HG02642 (cell line): ENCODE results near the gene ENTHD1.

Experiments
- ATAC-seq: cut with Tn5 transposase; IDR thresholded peaks from one replicate; pipeline ENCODE4 v1.9.1; 2021; ENCODE audit warnings: mild to moderate bottlenecking; ENCODE audit not compliant: unreplicated experiment, poor library complexity

Gene ENTHD1

GRCh38 chr22:39719559-39720450 lies 173.8 kb downstream of the ENTHD1 start:
- ATAC-seq = no peak

DNA sequence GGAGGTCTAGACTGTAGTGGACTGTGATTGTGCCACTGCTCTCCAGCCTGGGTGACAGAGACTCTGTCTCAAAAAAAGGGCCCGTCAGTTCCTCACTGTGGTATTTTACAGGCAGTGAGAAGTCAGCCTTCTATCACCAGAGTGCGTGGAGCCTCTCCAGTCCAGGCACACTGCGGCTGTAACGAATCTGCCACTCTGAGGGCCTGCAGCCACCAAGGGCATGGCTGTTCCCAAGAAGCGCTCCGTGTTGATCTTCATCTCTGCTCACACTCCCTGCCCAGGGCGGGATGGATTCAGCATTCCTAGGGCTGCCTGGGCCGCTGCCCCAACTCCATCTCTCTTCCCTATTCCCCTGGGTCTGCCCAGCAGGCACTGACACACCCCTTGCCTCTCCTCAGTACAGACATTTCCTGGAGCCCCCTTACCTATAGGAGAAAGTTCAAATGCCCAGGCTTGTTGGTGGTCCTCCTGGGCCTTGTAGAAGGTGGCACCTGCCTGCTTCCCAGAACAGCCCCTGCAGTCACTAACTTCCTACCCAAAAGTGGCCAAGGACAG lies 174.6 kb downstream of the ENTHD1 start:
- ATAC-seq = no peak

DNA sequence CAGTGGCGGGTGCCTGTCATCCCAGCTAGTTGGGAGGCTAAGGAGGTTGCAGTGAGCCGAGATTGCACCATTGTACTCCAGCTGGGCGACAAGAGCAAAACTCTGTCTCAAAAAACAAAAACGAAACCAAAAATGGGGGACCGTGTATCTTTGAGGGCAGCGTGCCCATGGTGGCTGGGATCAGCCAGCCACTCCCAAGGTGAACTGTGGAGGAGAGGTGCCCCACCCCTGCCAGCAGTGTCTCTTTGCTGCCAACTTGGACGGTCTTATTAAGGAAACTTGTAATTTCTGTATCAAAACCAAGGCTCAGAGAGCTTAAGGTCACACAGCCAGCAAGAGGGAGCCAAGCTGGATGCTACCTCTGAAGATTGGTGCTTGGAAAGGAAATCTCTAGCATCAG lies 175.4 kb downstream of the ENTHD1 start:
- ATAC-seq = no peak

- no peak for ATAC-seq
Measured at GRCh38 chr22:39717099-39717498, 176.5 kb downstream of the ENTHD1 start.

DNA sequence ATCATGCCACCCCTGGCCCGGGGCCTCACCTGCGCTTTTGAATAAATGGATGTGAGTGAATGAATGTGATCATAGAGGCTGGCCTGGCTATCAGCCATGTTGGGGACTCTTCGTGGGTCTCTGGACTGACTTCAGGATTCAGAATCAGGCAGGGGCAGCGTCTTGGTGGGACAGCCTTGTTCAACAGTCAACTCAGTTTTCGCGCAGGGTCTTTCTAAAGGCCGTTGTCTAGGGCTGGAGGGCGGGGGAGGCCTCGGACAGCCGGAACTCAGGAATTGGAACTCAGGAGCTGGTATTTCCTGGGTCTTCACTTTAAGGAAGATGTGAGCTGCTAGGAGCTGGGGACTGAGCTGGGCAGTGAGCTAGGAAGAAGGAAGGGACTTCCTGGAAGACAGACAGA lies 177.0 kb downstream of the ENTHD1 start:
- ATAC-seq = no peak

DNA sequence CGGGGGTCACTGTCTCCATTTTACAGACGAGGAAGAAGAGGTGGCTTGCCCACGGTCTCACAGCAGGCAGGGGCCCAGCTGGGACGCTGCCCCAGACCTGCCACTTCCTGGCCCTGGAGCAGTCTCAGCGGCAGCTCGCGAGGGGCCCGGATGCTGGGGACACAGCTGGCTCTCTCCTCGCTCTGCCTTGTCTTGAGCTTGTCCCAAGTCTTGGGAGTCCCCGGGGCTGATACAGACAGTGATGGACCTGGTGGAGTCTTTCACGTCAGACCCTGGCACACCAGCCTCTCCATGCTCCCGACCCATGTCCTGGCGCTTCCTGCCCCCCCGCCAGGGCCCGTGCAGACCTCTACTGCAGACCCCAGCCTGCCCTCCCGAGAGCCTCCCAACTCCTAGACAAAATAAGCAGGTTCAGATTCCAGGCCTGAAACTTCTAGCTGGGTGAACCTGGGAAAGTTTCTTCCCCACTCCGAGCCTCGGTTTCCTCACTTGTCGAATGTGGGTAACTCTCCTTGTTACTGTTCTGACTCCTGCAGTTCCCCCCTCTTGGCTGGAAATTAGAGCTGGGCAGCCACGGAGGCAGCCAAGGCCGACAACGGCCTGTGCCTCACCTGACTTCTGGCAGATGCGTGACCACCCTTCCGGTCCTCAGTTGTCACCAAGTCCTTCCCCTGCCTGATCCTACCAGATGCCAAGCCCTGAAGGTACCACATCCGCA lies 177.6 kb downstream of the ENTHD1 start:
- ATAC-seq = no peak

GRCh38 chr22:39714321-39714720 lies 179.2 kb downstream of the ENTHD1 start:
- no peak for ATAC-seq

- ATAC-seq = no peak
Measured at GRCh38 chr22:39713799-39714290, 179.7 kb downstream of the ENTHD1 start.

GRCh38 chr22:39712751-39713525 lies 180.6 kb downstream of the ENTHD1 start:
- ATAC-seq = no peak

- no peak for ATAC-seq
Measured at GRCh38 chr22:39712081-39712480, 181.5 kb downstream of the ENTHD1 start.

DNA sequence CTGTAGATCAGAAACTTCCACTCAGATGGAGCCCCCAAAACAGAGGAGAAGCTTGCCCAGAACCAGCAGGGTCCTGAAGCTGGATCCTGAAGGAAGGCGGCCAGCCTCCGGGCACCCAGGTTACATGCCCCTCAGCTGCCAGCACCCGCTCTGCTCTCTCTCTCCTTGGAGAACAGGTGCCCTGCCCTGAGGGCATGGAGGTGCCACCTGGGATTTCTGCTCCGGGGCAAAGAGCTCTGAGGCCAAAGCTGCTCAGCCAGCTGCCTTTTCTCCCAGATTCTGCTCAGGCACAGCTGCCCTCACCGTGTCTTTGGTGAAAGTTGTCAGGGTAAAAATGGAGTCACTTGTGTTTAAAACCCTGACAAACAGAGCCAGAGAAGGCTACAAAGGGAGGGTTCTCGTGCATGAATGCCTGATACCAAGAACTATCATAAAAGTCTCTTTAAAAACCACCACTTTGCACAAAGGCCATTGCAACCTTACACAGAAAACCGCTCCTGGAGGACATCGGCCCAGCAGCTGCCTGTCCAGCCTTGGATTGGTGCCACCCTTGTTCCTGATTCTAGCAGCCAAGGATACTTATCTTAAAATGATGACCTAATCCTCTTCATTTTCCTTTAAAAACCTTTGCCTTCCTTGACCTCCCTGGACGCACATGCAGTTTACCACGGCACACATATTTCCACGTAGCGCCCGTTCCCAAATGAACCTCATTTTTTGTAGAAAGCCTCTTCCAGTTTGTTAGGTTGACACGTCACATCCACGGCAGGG lies 183.0 kb downstream of the ENTHD1 start:
- ATAC-seq = no peak

GRCh38 chr22:39707816-39708215 lies 185.7 kb downstream of the ENTHD1 start:
- no peak for ATAC-seq

GRCh38 chr22:39707351-39707750 lies 186.2 kb downstream of the ENTHD1 start:
- no peak for ATAC-seq

- ATAC-seq = no peak
Measured at GRCh38 chr22:39706376-39707140, 187.0 kb downstream of the ENTHD1 start.

- no peak for ATAC-seq
Measured at GRCh38 chr22:39705386-39705785, 188.2 kb downstream of the ENTHD1 start.

- ATAC-seq = no peak
Measured at GRCh38 chr22:39703928-39704639, 189.5 kb downstream of the ENTHD1 start.

DNA sequence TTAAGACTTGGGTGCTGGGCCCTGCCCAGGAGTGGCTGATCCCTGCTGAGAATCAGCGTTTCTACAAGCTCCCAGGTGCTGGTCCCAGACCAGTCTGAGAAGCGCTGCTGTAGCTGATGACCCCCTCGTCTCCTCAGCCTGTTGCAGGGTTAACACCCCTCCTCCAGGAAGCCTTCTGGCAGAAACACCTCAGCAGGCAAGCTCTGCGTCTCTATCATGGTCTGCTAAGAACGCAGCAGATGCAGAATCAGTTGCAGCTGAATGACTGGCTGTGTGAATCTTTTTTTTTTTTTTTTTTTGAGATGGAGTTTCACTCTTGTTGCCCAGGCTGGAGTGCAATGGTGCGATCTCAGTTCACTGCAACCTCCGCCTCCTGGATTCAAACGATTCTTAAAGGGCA lies 190.5 kb downstream of the ENTHD1 start:
- ATAC-seq = no peak

GRCh38 chr22:39700565-39700964 lies 193.0 kb downstream of the ENTHD1 start:
- no peak for ATAC-seq
